ENCODE data around the gene TRIM56. TPM values are rescaled to one million over a fixed set of nuclear protein-coding genes. Genes with fewer than 3 reads are reported as not detected.
A peak's percentile ranks its signal among the peaks of the same experiment; 100 is the strongest.

TRIM56 gene
- total and polyA plus RNA-seq, 2 of the 13 experiments (the other 11 are each of a cell fraction or from before 2014, with no cell fraction given) = 3.2 to 7.1 TPM

DNA sequence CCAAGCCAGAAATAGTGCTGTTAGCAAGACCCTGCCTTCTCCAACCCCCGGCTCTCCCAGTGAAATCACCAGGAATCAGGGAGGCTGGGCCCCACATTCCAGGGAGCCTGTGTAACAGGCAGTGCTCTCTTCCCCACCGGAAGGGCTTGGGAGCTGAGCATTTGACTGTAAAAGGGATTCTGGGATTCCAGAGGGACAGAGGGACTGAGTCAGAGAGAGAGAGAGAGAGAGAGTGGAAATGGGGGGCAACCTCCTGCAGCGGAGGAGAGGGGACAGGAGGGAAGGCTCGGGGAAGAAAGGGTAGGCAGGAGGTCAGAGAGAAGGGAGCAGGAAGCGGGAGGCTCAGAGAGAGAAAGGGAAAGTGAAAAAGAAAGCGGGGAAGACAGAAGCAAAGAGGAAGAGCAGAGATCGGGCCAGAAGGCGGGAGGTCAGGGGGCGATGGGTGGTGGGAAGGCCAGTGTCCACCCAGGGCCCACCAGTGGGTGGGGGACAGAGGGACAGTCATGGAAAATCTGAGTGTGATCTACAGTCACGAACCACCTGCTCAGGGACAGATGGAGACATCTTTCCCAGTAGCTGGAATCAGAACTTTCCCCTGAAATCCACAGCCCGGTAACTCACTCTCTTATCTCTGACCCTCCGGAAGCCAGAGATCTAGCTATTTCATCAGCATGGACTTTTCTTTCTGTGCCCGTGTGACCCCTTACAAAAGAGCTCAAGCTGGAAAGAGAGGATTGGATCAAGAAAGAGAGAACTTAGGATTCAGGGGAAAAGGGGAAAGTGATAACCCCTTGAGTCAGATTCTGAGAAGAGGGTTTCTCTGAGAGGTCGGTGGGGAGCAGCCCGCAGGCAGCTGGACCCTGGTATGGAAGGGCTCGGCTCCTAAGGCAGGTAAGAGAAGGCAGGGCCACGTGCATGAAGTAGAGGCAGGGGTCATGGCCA lies 37.0 kb downstream of the TRIM56 start (continued):
- peak; percentile 42; the same call in 1 of the 2 replicates for TF ChIP-seq TCF7 (IDR thresholded peaks at IDR 0.05; ENCODE audit: low read depth)
- peak; percentile 3; the same call in 1 of the 2 replicates for TF ChIP-seq ZNF619 (CRISPR knock-in tag; IDR thresholded peaks at IDR 0.05)
- TF ChIP-seq MED13 (CRISPR knock-in tag; IDR thresholded peaks at IDR 0.05) = no peak; the same call in 1 of the 2 replicates
- no peak; the same call in 2 of the 3 replicates for TF ChIP-seq MXI1 (IDR thresholded peaks at IDR 0.05; ENCODE audit: borderline replicate concordance, low read depth, low read length)
- peak; percentile 53; the same call in 1 of the 2 replicates for TF ChIP-seq IRF2 (CRISPR knock-in tag; IDR thresholded peaks at IDR 0.05)
- TF ChIP-seq, protein P1, sequence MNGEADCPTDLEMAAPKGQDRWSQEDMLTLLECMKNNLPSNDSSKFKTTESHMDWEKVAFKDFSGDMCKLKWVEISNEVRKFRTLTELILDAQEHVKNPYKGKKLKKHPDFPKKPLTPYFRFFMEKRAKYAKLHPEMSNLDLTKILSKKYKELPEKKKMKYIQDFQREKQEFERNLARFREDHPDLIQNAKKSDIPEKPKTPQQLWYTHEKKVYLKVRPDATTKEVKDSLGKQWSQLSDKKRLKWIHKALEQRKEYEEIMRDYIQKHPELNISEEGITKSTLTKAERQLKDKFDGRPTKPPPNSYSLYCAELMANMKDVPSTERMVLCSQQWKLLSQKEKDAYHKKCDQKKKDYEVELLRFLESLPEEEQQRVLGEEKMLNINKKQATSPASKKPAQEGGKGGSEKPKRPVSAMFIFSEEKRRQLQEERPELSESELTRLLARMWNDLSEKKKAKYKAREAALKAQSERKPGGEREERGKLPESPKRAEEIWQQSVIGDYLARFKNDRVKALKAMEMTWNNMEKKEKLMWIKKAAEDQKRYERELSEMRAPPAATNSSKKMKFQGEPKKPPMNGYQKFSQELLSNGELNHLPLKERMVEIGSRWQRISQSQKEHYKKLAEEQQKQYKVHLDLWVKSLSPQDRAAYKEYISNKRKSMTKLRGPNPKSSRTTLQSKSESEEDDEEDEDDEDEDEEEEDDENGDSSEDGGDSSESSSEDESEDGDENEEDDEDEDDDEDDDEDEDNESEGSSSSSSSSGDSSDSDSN (CRISPR knock-in tag; IDR thresholded peaks at IDR 0.05) = peak; percentile 57; the same call in 1 of the 2 replicates
- peak; percentile 61 for TF ChIP-seq THAP11 (CRISPR knock-in tag; IDR thresholded peaks at IDR 0.05)
- no peak for TF ChIP-seq ZNF354B (CRISPR knock-in tag; IDR thresholded peaks at IDR 0.05)
- no peak for TF ChIP-seq NR3C1 (CRISPR knock-in tag; IDR thresholded peaks at IDR 0.05)
- TF ChIP-seq ZNF614 (CRISPR knock-in tag; IDR thresholded peaks at IDR 0.05; ENCODE audit: borderline replicate concordance) = peak; percentile 55; the same call in 1 of the 2 replicates
- TF ChIP-seq SP5 (CRISPR knock-in tag; IDR thresholded peaks at IDR 0.05; ENCODE audit: borderline replicate concordance, low read depth) = peak; percentile 63
- TF ChIP-seq, protein P2, sequence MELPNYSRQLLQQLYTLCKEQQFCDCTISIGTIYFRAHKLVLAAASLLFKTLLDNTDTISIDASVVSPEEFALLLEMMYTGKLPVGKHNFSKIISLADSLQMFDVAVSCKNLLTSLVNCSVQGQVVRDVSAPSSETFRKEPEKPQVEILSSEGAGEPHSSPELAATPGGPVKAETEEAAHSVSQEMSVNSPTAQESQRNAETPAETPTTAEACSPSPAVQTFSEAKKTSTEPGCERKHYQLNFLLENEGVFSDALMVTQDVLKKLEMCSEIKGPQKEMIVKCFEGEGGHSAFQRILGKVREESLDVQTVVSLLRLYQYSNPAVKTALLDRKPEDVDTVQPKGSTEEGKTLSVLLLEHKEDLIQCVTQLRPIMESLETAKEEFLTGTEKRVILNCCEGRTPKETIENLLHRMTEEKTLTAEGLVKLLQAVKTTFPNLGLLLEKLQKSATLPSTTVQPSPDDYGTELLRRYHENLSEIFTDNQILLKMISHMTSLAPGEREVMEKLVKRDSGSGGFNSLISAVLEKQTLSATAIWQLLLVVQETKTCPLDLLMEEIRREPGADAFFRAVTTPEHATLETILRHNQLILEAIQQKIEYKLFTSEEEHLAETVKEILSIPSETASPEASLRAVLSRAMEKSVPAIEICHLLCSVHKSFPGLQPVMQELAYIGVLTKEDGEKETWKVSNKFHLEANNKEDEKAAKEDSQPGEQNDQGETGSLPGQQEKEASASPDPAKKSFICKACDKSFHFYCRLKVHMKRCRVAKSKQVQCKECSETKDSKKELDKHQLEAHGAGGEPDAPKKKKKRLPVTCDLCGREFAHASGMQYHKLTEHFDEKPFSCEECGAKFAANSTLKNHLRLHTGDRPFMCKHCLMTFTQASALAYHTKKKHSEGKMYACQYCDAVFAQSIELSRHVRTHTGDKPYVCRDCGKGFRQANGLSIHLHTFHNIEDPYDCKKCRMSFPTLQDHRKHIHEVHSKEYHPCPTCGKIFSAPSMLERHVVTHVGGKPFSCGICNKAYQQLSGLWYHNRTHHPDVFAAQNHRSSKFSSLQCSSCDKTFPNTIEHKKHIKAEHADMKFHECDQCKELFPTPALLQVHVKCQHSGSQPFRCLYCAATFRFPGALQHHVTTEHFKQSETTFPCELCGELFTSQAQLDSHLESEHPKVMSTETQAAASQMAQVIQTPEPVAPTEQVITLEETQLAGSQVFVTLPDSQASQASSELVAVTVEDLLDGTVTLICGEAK (IDR thresholded peaks at IDR 0.05) = no peak
- TF ChIP-seq, protein P2 (CRISPR knock-in tag; IDR thresholded peaks at IDR 0.05) = peak; percentile 11; the same call in 1 of the 2 replicates
- no peak for TF ChIP-seq AGO2 (optimal IDR thresholded peaks at IDR 0.05; ENCODE audit: low read depth, low read length)
- no peak for TF ChIP-seq ZMYM2 (CRISPR knock-in tag; IDR thresholded peaks at IDR 0.05)
